Uterine smooth muscle cell (primary cell): ENCODE data around the gene THEM4. TPM values are rescaled to one million over a fixed set of nuclear protein-coding genes. Genes with fewer than 3 reads are reported as not detected.

Source experiments
- total RNA-seq: library from RNA; depleted of rRNA; stranded (reverse); fragments of >200 nt; gene quantifications from 2 replicates; pipeline ENCODE4 v1.2.3, GENCODE V29; 2014

THEM4 gene
- 7.0 and 8.3 TPM in 2 replicates for total RNA-seq

DNA sequence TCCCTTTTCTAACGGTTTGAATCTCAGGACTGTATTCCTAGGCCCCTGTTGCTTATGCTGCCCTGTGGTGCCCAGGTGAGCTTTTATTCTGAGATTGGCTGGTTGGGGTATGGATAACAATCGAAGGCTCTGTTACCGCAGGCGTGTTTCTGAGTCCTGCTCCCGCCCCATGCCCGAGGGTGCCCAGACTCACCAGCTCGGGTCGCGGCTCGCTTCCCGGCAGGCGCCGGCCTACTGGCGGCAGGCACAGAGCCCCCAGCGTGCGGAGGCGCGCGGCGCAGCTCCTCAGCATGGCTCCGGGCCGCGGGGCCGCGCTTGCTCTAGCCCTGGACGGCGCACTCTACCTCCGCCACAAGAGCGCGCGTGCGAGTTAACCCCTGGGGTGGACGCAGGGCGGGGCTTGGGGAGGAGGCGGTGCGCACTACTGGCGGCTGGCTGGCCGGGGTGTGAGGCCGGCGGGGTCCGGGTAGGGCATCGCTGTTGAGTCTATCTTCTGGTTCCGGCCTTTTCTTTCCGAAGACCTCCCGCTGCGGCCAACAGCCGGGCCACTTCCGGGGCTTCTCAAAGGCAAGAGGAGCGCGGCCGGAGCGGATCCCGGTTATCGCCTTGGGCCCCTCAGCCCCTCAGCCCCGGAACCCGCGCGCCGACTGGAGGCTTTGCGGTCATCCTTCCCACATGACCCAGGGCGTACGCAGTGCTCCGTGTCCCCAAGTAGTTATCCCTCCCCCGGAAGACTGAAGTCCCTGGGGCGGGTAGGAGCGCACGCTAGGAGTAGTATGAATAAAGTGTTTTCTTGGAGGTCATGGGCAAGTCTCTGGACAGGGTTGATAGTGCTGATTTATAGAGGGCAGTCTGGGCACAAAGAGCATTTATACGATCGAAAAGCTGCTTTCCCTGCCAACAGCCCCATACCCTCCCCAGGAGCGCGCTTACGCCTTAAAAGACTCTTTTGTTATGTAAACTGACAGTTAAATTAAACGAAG is at the start of gene THEM4:
THEM4 (minus strand) TSS at position 345 of the 983 bp plus-strand sequence; CDS start at position 292, 53 bp downstream.

DNA sequence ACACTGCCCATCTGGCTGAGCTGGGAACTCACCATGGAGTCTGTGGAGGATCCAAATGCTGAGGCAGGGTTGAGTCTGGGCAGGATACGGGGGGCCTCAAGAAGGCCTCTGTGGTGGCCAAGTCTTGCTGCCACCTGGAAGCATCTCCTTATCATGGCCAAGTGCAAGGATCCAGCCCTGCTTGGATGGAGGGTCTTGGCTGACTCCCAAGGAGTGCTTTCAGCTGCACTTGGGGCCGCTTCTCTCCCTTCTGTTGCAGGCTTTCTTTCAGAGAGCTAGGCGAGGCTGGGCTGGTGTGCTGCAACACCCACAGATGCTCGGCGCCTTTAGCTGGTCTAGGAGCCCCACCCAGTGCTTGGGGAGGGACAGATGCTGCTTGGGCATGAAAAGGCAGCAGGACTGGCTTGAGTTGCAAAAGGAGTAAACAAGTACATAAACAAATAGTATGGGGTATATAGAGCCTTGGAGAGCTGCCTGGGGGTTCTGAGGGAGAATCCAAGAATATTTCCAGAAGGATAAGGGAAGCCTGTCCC is 55.8 kb downstream of the THEM4 start, which contains the start of gene THEM5:
THEM5 (minus strand) TSS at position 302 of the 533 bp plus-strand sequence; CDS start at position 155, 147 bp downstream.

GRCh38 chr1:151839457-151840403 is 69.6 kb downstream of the THEM4 start, which contains the start of gene C2CD4D:
TSS of gene C2CD4D (minus strand) at chr1:151839820. CDS start at chr1:151838989, 831 bp downstream.

DNA sequence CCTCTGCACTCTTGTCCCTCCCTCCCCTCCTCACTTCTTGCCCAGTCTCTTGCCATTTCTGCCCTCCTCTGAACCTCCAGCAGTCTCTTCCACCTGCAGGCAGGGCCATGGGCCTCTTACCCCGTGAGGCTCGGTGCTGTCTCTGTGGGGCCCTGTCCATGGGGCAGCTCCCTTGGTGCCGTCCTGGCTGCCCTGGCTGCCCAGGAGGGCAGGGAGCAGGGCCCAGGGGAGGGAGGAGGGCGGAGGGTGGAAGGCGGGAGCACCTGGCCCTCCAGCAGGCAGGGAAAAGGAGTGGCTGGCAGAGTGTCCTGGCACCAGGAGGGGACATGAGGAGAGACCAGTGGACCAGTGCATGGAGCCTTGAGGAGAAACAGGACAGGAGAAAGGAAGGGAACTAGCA is 77.7 kb downstream of the THEM4 start, which contains the start of gene RORC:
RORC (minus strand) TSS at position 198 of the 400 bp plus-strand sequence; CDS start at position 160, 38 bp downstream.

Other genes starting within 250 kb of the THEM4 start
- not detected in 2 replicates for gene CELF3, start 192.7 kb downstream of the THEM4 start, total RNA-seq
- not detected in 2 replicates for gene RIIAD1, start 188.0 kb downstream of the THEM4 start, total RNA-seq
- 75.2 and 91.1 TPM in 2 replicates for gene MRPL9, start 146.0 kb downstream of the THEM4 start, total RNA-seq
- 3.5 and 4.2 TPM in 2 replicates for gene TDRKH, start 119.0 kb downstream of the THEM4 start, total RNA-seq
- under 0.01 TPM in 1 of 2 replicates, not detected in the other for gene LINGO4, start 104.1 kb downstream of the THEM4 start, total RNA-seq
- not detected in 2 replicates for gene RORC, start 77.7 kb downstream of the THEM4 start, total RNA-seq
- not detected in 2 replicates for gene C2CD4D, start 69.7 kb downstream of the THEM4 start, total RNA-seq
- gene THEM5, start 55.8 kb downstream of the THEM4 start, total RNA-seq = not detected in 2 replicates
- 60.1 and 106 TPM in 2 replicates for gene S100A10, start 84.3 kb upstream of the THEM4 start, total RNA-seq
- gene S100A11, start 127.5 kb upstream of the THEM4 start, total RNA-seq = 42.2 and 59.2 TPM in 2 replicates
- not detected in 2 replicates for gene TCHHL1, start 179.6 kb upstream of the THEM4 start, total RNA-seq
- gene TCHH, start 205.9 kb upstream of the THEM4 start, total RNA-seq = under 0.01 TPM in 1 of 2 replicates, not detected in the other
- not detected in 2 replicates for gene RPTN, start 249.7 kb upstream of the THEM4 start, total RNA-seq